ENCODE measurements around the gene ST6GALNAC4. TPM values are rescaled to one million over a fixed set of nuclear protein-coding genes. Genes with fewer than 3 reads are reported as not detected.
A peak's percentile ranks its signal among the peaks of the same experiment; 100 is the strongest.

Gene ST6GALNAC4
- total and polyA plus RNA-seq, 10 of the 15 experiments (the other 5 are each of a cell fraction or from before 2014, with no cell fraction given): 4.2 to 63.2 (median 35.2) TPM

DNA sequence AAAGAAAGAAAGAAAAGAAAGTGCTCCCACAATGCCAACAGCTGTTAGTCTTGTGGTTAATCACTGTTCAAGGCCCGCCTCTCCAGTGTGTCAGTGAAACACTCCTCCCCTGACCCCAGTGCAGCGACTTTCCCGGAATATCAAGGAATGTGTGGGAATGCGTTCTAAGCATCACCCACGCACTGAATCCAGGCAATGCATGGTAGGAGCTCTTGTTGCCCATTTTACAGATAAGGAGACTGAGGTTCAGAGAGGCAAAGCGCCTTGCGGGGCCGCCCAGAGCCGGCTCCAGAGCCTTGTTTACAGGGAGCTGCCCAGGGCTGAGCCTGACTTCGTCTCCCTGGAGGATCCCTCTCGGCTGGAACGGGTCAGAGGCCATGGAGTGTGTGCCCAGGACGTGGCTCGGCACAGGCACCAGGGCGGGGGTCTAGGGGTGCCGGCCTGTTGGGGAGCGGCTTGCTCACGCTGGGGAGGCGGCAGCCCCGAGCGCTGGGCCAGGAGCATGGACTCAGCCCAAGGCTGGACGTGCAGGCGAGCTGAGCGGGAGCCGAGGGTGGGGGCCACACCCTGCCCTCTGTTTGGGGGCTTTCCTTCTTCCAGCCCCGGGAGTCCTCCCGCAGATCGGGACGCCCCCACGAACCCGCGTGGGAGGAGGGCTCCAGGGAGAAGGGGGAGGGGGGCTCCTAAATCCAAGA lies 18.3 kb downstream of the ST6GALNAC4 start:
- no TSS peak for BruUV-seq (replicated peaks)
- ChIA-PET RAD21 (ENCODE audit: unreplicated experiment) (interaction anchor here (1.3 to 10.1 kb wide), 3 partner anchors 8 to 18 kb away, joined by 3 to 92 read pairs (median 3); partner anchors contain the start of gene ST6GALNAC4), POLR2A (interaction anchor here (0.9 to 11.0 kb wide), 4 partner anchors 9 to 230 kb away, joined by 3 to 166 read pairs (median 3); partner anchors contain the start of gene ST6GALNAC4), SMC1A (ENCODE audit: uncharacterized antibody, unreplicated experiment) (interaction anchor here (0.9 to 4.8 kb wide), 5 partner anchors 9 to 308 kb away, joined by 3 to 36 read pairs (median 4); partner anchors contain the start of gene ST6GALNAC4), CTCF (interaction anchor here (0.9 to 4.5 kb wide), 3 partner anchors 16 to 31 kb away, joined by 3 to 24 read pairs (median 4); no protein-coding TSS in a partner anchor)
- Histone ChIP-seq H2AFZ (ENCODE audit: control insufficient read depth, low read depth, low read length) (peak overlapping the region; percentile 54), H3K4me1 (ENCODE audit: control insufficient read depth, insufficient read depth, low read length) (peaks cover 42% of the 10 kb centered on the region), H4K20me1 (ENCODE audit: control insufficient read depth, insufficient read depth) (no peaks in the 10 kb centered on the region), H3K27ac (ENCODE audit: control insufficient read depth, insufficient read depth) (peak overlapping the region; percentile 65; the same call in 1 of the 2 replicates), H3K9me3 (replicated peaks; ENCODE audit: control insufficient read depth, insufficient read depth, low read length) (peaks cover 9% of the 10 kb centered on the region; the same call in 2 of the 3 replicates), H3K9ac (ENCODE audit: control insufficient read depth, insufficient read depth, low read length) (peak overlapping the region; percentile 88), H3K27me3 (replicated peaks in 1 of 2; ENCODE audit: control insufficient read depth in 2 of 2, insufficient read depth in 2 of 2, low read length in 1 of 2) (no peaks in the 10 kb centered on the region), H3K79me2 (ENCODE audit: control insufficient read depth, insufficient read depth, low read length) (peaks cover 5% of the 10 kb centered on the region), H3K36me3 (ENCODE audit: control insufficient read depth in 2 of 2, insufficient read depth in 2 of 2, low read length in 1 of 2) (peaks cover 7% of the 10 kb centered on the region in 2 experiments; a peak in 3 of 4 replicates), H3K4me3 (peak overlapping the region; percentile 91), H3K4me2 (ENCODE audit: control insufficient read depth, insufficient read depth) (peak overlapping the region; percentile 92)
- 14% methylated on average over 25 of the region's 32 CpGs for WGBS (ENCODE audit: insufficient coverage, insufficient replicate concordance, low lambda C conversion rate, missing lambda C conversion rate)
- in situ Hi-C loops (cut with MboI): no loop called here
- no peak for DNase-seq (ENCODE audit: low read depth, low spot score)
- peak; percentile 39 for ATAC-seq
- intact Hi-C loops (cut with micrococcal nuclease; ENCODE audit: unreplicated experiment): no loop called here
- FAIRE-seq: no peak
- TF ChIP-seq YY1 (IDR thresholded peaks at IDR 0.05; ENCODE audit: low read depth, low read length) (no peak), POLR2A (IDR thresholded peaks at IDR 0.05; ENCODE audit: low read depth, low read length) (peak; percentile 45; the same call in 1 of the 2 replicates), FOXM1 (IDR thresholded peaks at IDR 0.05; ENCODE audit: low read depth, low read length) (no peak), GATAD2B (conservative IDR thresholded peaks at IDR 0.05; ENCODE audit: low read depth) (peak; percentile 70; the same call in 1 of the 2 replicates), FOS (IDR thresholded peaks at IDR 0.05; ENCODE audit: borderline replicate concordance, extremely low read depth, insufficient read length) (no peak), HDAC2 (IDR thresholded peaks at IDR 0.05) (no peak), ZNF24 (IDR thresholded peaks at IDR 0.05) (no peak), RFX5 (IDR thresholded peaks at IDR 0.05; ENCODE audit: low read depth, low read length) (no peak), SMARCA5 (IDR thresholded peaks at IDR 0.05) (0 out of 2 replicates have a peak, but pooled peaks have one; percentile 42), ESRRA (IDR thresholded peaks at IDR 0.05; ENCODE audit: low read length) (no peak), MYC (IDR thresholded peaks at IDR 0.05; ENCODE audit: insufficient read depth, insufficient read length, insufficient replicate concordance, low read length, severe bottlenecking) (no peak), NR2C1 (IDR thresholded peaks at IDR 0.05) (no peak), MEF2B (IDR thresholded peaks at IDR 0.05; ENCODE audit: partially characterized antibody, poor library complexity, severe bottlenecking) (peak; percentile 64), RUNX3 (IDR thresholded peaks at IDR 0.05; ENCODE audit: low read length) (peak; percentile 56), CUX1 (IDR thresholded peaks at IDR 0.05; ENCODE audit: insufficient replicate concordance, low read depth, low read length) (no peak)
- TF ChIP-seq, protein P1, sequence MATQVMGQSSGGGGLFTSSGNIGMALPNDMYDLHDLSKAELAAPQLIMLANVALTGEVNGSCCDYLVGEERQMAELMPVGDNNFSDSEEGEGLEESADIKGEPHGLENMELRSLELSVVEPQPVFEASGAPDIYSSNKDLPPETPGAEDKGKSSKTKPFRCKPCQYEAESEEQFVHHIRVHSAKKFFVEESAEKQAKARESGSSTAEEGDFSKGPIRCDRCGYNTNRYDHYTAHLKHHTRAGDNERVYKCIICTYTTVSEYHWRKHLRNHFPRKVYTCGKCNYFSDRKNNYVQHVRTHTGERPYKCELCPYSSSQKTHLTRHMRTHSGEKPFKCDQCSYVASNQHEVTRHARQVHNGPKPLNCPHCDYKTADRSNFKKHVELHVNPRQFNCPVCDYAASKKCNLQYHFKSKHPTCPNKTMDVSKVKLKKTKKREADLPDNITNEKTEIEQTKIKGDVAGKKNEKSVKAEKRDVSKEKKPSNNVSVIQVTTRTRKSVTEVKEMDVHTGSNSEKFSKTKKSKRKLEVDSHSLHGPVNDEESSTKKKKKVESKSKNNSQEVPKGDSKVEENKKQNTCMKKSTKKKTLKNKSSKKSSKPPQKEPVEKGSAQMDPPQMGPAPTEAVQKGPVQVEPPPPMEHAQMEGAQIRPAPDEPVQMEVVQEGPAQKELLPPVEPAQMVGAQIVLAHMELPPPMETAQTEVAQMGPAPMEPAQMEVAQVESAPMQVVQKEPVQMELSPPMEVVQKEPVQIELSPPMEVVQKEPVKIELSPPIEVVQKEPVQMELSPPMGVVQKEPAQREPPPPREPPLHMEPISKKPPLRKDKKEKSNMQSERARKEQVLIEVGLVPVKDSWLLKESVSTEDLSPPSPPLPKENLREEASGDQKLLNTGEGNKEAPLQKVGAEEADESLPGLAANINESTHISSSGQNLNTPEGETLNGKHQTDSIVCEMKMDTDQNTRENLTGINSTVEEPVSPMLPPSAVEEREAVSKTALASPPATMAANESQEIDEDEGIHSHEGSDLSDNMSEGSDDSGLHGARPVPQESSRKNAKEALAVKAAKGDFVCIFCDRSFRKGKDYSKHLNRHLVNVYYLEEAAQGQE (IDR thresholded peaks at IDR 0.05; ENCODE audit: low read depth, low read length): no peak
